ENCODE measurements around the gene AMBRA1.
A peak's percentile ranks its signal among the peaks of the same experiment; 100 is the strongest.
"Not testable (repeated sequence)": the region's sequence is repeated elsewhere in the genome, so short reads cannot be mapped to it uniquely, and the experiment has no call there.

Gene AMBRA1

GRCh38 chr11:46381819-46382645 is 211.8 kb downstream of the AMBRA1 start:
- DNase-seq (ENCODE audit: low read depth) = no peak

- DNase-seq (ENCODE audit: low read depth) = no peak
Measured at GRCh38 chr11:46381048-46381818, 212.6 kb downstream of the AMBRA1 start, which contains the start of gene MDK. MDK (plus strand) TSS chr11:46381669; CDS start chr11:46382058, 389 bp downstream.

GRCh38 chr11:46380340-46381047 is 213.3 kb downstream of the AMBRA1 start:
- DNase-seq (ENCODE audit: low read depth) = peak; percentile 32

GRCh38 chr11:46379482-46380293 is 214.1 kb downstream of the AMBRA1 start:
- DNase-seq (ENCODE audit: low read depth) = not testable (repeated sequence)

- DNase-seq (ENCODE audit: low read depth) = no peak
Measured at GRCh38 chr11:46378811-46379481, 214.9 kb downstream of the AMBRA1 start.

GRCh38 chr11:46378296-46378695 is 215.5 kb downstream of the AMBRA1 start:
- DNase-seq (ENCODE audit: low read depth) = no peak

GRCh38 chr11:46377831-46378230 is 216.0 kb downstream of the AMBRA1 start:
- no peak for DNase-seq (ENCODE audit: low read depth)

DNA sequence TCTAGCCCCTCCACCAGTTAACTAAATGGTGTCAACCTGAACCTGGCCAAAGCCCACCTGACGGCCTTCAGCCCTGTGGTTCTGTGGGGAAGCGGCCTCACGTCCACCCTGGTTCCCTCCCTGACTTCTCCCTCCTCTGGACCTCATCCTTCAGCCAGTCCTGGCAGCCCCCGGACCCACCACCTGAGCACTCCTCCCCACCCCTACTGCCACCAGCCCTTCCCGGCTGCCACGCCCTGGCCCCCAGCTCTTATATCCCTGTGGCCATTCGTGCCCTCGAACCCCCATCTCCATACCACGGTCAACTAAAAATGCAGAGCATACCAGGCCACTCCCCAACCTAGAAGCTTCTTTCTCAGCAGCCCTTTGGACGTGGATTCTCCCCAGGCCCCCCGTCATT is 216.5 kb downstream of the AMBRA1 start:
- no peak for DNase-seq (ENCODE audit: low read depth)

DNA sequence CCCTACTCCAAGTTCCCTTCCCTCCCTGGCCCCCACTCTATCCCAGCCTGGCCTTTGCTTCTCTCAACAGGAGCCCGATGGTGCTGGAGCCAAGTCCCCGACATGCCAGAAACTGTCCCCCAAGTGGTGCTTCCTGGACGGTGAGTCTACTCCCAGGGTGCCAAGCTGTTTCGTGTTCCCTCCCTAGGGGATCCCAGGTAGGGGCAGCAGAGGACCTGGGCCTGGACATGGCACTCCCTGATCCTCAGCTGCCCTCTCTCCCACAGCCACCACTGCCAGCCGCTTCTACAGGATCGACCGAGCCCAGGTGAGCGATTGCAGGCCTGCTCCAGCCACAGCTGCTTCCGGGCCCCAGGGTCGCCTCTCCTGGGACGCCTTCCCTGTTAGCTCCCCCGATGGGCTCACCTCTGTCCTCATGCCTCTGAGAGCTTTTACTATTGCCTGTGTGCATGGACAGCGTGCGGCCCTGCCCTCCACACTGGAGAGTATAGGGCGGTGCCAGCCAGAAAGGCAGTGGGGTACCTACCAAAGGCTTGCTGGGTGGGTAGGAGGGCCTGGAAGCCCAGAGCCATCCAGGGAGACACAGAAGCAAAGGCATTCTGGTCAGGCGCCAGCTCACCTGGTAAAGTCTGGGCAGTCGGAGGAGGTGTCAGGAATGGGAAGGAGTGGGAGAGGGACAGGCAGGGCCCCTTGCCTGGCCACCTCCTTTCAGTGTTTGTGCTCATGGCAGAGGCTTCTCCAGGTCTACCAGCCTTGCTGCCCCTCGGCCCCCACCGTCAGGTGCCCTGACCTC is 217.4 kb downstream of the AMBRA1 start:
- DNase-seq (ENCODE audit: low read depth) = no peak

GRCh38 chr11:46375392-46376101 is 218.3 kb downstream of the AMBRA1 start:
- DNase-seq (ENCODE audit: low read depth) = no peak

DNA sequence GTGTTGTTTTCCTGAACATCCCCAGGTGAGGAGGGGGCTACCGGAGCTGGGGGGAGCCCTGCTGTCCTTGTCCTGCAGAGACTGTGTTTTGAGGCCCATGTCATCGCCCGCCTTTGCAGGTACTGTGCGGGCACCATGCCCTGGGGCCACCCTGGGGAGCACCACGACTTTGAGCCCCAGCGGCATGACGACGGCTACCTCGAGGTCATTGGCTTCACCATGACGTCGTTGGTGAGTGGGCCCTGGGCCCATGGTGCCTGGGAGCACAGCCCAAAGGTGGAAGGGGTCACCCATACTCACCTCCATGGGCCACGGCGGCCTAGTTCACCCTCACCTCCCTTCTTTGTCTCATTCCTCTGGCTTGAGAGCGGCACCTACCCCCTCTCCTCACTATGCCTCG is 219.0 kb downstream of the AMBRA1 start:
- DNase-seq (ENCODE audit: low read depth) = no peak

DNA sequence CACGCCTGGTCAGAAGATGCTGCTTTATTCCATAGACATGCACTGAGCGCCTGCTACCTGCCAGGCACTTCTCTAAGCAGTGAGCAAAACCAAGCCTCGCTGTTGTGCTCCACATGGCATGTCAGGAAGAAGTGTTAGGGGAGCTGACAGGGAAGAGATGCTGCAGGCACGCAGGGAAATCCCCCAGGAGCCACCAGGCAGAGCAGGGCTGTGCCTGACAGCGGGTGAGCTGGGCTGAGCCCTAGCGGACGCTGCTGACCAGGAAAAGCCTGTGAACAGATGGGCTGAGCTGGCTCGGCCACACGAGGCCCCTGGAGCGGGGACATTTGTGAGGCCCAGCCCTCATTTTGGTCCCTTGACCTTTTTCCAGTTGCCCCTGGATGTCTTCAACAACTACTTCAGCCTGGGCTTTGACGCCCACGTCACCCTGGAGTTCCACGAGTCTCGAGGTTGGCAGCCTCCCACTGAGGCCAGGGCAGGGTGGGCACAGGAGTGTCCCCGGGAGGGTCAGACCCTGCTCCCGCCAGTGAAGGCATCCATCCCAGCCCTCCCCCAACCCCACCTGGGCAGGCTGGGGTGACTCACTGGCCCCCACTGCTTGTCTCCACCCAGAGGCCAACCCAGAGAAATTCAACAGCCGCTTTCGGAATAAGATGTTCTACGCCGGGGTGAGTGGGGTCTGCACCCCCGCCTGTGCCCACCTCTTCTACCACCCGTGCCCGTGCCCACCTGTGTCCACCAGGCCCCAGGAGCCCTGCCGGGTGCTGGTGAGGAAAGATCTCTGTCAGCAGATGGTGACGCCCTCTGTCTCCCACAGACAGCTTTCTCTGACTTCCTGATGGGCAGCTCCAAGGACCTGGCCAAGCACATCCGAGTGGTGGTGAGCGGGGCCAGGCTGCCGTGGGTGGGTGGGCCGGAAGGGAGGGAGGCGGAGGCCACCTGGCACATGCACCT is 219.8 kb downstream of the AMBRA1 start:
- no peak for DNase-seq (ENCODE audit: low read depth)

DNA sequence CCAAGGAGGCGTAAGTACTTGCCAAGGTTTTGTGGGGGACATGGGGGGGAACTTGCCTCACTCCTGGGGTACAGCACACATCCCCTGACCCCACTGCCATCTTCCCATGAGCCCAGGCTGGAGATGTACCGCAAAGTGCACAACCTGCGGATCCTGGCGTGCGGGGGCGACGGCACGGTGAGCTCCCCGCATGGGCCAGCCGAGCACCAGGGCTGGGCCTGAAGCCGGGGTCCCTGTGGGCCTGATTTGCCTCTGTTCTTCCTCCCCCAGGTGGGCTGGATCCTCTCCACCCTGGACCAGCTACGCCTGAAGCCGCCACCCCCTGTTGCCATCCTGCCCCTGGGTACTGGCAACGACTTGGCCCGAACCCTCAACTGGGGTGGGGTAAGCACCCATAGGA is 221.3 kb downstream of the AMBRA1 start:
- not testable (repeated sequence) for DNase-seq (ENCODE audit: low read depth)

DNA sequence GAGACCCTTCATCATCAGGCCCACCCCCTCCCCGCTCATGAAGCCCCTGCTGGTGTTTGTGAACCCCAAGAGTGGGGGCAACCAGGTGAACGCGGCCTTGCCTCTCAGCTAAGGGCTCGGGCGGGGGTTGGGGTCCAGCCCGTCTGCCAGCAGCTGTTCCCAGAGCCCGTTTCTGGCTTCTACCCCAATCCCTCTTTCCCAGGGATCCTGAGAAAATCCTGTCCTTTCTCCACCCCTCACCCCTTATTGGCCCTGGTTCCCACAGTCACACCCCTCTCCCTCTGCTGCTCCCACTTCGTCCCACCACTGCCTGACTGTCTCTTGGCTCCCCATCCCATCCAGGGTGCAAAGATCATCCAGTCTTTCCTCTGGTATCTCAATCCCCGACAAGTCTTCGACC is 221.7 kb downstream of the AMBRA1 start:
- DNase-seq (ENCODE audit: low read depth) = no peak

- DNase-seq (ENCODE audit: low read depth) = not testable (repeated sequence)
Measured at GRCh38 chr11:46371262-46371661, 222.6 kb downstream of the AMBRA1 start.

DNA sequence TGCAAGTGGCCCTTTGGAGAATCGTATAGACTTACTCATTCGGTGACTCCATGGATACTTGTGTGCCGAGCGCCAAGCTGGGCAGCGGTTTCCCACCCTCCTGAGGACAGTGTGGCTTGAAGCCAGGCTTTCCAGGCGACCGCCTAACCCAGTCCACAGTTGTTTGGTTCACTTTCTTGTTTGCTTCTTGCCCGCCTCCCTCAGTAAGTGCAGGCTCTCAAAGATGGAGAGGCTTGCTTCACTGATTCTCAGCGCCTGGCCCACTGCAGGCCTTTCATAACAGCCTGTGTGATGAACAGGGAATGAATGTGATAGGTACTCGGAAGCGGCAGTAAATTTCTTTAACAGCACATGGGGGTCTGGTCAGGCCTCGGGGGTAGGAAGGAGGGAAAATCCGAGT is 223.6 kb downstream of the AMBRA1 start:
- DNase-seq (ENCODE audit: low read depth) = no peak

DNA sequence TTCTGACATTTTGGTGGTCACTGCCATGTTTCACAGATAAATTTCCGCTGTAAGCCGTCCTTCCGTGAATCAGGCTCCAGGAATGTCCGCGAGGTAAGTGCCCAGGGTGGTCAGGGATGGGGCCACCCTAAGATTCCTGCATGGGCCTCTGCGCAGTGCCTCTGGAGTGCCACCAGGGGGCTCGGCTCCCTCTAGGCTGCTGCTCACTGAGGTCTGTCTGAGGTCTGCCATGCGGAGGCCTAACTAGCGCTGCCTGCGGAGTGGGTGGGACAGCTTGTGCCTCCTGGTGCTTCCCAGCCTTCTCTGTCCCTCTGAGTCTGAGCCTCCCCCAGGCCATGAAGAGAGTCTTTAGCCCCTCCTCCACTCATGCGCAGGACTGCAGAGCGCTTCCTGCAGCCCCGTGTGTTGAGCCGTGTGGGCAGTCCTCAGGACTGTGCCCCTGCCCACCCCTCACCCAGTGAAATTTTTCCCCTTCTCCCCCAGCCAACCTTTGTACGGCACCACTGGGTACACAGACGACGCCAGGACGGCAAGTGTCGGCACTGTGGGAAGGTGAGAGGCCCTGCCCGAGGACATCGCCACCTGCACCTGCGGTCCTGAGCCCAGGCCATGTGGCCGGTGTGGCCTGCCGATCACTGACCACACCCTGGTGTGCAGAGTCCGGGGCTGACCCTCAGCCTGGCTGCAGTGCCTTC is 224.2 kb downstream of the AMBRA1 start:
- DNase-seq (ENCODE audit: low read depth) = no peak

GRCh38 chr11:46367916-46368267 is 225.9 kb downstream of the AMBRA1 start:
- no peak for DNase-seq (ENCODE audit: low read depth)
